ENCODE results near the gene SART1.
"Not testable (repeated sequence)": the region's sequence is repeated elsewhere in the genome, so short reads cannot be mapped to it uniquely, and the experiment has no call there.

Gene SART1

DNA sequence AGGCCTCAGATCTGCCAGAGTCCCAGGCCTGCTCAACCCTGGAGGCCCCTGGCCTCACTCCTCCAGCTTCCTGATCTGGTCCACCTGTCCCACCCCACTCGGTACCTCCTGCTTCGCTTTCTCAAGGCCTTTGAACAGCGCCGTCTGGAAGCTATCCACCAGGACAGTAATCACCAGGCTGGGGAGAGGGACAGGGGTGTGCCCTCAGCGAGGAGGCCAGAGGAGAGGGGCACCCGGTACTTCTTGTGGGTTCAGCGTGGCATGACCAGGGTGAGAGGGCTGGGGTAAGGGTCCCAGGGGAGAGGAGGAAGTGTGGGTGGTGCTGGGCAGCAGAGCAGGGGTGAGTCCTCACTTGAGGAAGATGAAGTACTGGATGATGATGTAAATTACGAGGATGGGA, 58.7 kb downstream of the SART1 start:
- no peak for DNase-seq

DNA sequence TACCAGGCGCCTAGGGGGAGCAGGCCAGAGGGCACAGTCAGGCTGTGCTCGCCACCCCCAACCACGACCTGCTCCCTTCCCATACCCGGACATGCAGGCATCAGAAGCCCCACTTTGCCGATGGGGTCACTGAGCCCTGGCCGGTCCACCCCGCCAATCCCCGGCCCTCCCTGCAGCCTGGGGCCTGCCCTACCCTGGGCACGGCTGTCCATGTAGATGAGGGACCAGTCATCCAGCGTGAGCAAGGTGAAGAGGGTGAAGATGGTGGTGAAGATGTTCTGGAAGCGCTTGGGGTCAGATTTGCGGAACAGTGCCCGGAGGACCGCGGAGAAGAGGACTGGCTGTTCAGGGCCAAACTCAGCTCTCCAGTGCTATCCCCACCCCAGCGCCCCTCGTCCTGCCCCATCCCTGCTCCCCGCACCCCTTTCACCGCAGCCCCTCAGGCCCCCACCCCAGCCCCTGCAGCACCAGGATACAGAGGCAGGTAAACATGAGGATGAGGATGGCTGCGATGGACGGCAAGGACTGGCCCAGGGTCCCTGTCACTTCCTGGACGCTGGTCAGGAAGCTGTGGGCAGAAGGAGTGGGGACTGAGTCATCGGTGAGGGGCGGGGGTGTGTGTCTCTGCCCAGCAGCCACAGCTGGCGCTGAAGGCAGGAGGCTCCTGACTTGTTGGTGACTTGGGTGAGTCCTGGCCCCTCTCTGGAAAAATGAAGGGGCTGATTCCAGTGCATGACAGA, 59.3 kb downstream of the SART1 start:
- DNase-seq: no peak

DNA sequence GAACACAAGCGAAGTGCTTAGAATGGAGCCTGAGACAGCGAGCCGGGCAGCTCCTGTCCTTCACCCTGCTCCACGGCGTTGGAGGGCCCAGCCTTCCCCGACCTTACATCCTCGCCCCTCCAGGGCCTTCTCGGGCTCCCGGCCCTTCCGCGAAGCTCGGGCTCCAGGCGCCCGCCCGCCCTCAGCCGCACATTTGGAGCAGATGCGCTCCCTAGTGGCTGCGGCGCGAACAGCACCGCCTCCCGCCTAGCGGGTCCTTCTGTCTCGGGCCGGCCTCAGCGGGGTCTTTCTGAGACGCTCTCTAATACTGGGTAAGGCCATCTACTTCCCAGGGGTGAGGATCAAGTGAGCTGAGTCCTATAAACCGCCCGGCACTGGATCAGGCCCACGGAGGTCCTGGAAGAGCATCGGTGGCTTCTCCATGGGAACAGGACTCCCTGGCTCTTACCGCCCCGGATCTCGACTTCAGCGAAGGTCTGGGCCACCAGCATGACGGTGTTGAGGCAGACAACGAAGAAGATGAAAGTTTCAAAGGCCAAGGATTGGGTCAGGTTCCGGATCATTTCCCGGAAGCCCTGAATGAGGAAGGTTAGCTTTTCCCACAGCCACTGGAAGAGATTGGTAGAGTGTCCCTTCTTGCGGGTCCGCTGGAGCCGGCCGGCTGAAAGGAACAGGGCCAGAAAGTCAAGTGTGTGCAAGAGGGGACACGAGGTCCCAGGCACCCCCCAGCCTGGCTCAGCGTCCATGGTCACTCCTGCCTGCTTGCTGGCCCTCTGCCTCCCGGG, 61.1 kb downstream of the SART1 start:
- no peak for DNase-seq

DNA sequence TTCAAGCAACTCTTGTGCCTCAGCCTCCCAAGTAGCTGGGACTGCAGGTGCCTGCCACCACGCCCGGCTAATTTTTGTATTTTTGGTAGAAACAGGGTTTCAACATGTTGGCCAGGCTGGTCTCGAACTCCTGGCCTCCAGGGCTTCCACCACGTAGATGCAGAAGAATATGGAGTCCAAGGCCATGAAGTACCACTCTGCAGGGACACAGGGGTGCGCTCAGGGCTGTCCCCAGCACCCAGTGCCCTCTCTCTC, 61.6 kb downstream of the SART1 start:
- not testable (repeated sequence) for DNase-seq

DNA sequence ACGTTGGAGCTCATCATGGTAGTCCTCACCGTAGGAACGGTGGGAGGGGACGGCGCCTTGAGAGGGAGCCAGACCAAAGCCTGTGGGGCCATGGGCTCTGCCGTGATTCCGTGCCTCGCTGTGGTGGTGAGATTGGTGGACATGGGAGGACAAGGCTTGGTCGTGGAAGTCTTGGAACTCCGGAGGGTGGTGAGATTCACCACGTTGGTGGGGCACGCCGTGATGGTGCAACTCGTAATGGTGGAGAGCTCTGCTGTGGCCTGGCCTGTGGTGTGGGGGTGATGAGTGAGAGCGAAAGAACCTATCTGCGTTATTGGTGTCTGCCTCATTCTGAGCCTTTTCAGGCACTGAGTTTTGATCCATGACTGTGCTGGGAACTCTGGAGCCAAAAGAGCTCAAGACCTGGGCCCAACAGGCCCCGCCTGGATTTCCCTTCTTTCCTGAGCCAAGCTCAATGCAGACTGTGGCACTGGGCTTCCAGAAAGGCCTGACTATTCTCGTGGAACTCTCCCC, 64.5 kb downstream of the SART1 start, which contains the start of gene CATSPER1:
Gene CATSPER1, minus strand, starts transcription at position 463 of the 513 bp plus-strand sequence. Its CDS starts 100 bp downstream, at position 363.
- DNase-seq: no peak

Data from cerebellar nuclear complex (tissue), 1 donor.